Psoas muscle (tissue), 8 donors: ENCODE results near the gene MUC6. TPM values are rescaled to one million over a fixed set of nuclear protein-coding genes. Genes with fewer than 3 reads are reported as not detected.
A peak's percentile ranks its signal among the peaks of the same experiment; 100 is the strongest.

Experiments used
- ATAC-seq, 4 donors: fragments of 200-7000 bp; cut with Tn5 transposase; one replicate each; pipeline ENCODE4 v1.9.1; 2020; ENCODE audit warnings: moderate library complexity in 3 of 4, mild to moderate bottlenecking in 2 of 4
- DNase-seq, 2 donors: peaks; one replicate each; pipeline ENCODE4 v3.0.0-alpha.2; 2020
- H3K27ac ChIP-seq: fragments of 200-600 bp; one replicate; pipeline ENCODE4 v1.8.0; 2022
- H3K27me3 ChIP-seq, 3 donors: fragments of 200-600 bp in 1 of 3; one replicate each; pipeline versions ENCODE4 v1.6.1 to v1.8.0; 2013 to 2022; ENCODE audit warnings: low read length in 2 of 3, mild to moderate bottlenecking in 2 of 3, moderate library complexity in 1 of 3; ENCODE audit not compliant: insufficient read depth in 3 of 3
- H3K36me3 ChIP-seq, 2 donors: fragments of 200-600 bp in 1 of 2; one replicate each; pipeline versions ENCODE4 v1.6.1 to v1.8.0; 2013 to 2022; ENCODE audit warnings: low read depth in 1 of 2, mild to moderate bottlenecking in 1 of 2, moderate library complexity in 1 of 2; ENCODE audit not compliant: insufficient read depth in 1 of 2
- H3K4me1 ChIP-seq: fragments of 200-600 bp; one replicate; pipeline ENCODE4 v1.8.0; 2022
- H3K4me3 ChIP-seq: fragments of 200-600 bp; one replicate; pipeline ENCODE4 v1.8.0; 2022; ENCODE audit warnings: mild to moderate bottlenecking
- H3K9me3 ChIP-seq: fragments of 200-600 bp; one replicate; pipeline ENCODE4 v1.8.0; 2022
- CTCF ChIP-seq: fragments of 200-600 bp; IDR thresholded peaks from one replicate; pipeline ENCODE4 v1.8.0; 2022; ENCODE audit warnings: antibody characterized with exemption
- WGBS, 3 donors: extraction: QIAGEN DNeasy Blood & Tissue Kit; methylation state at CpG; one replicate each; pipeline versions ENCODE4 v1.1.6 to v1.1.7; 2013; 5-methylcytosine and 5-hydroxymethylcytosine counted together
- intact Hi-C, 2 donors: fragments of 100-400 bp; cut with DNase I; formaldehyde crosslinking; loops; one replicate each; pipeline versions ENCODE4 v1.11.0 to v1.14.2; 2022
- polyA plus RNA-seq, 3 donors: library from polyadenylated mRNA; stranded (reverse); fragments of 200-250 nt; gene quantifications; one replicate each; pipeline ENCODE4 v1.2.3, GENCODE V29; 2013
- total RNA-seq, 4 donors: library from RNA; stranded (reverse); fragmentation: NEBNext Ultra II Directional in 2 of 4; extraction: Animal tissue kit (Norgen Biotek cat#: 25700) in 2 of 4; gene quantifications; one replicate each; pipeline versions ENCODE4 v1.2.1 to v1.2.4, GENCODE V29; 2021 to 2023
- donor health status: healthy with polysubstance abuse.
- donor health status: DM: no; HTN: no; CAD: no; lungs with moderate emphysema.
- donor health status: Bipolar disorder and iron deficiency.
- donor health status: healthy.
- donor health status: DM: yes; HTN: yes; CAD: no.
- donor health status: DM: no; HTN: no; CAD: no.
- donor health status: DM: no; HTN: no; CAD: no.
- donor health status: DM: yes; HTN: yes; CAD: no.

MUC6 gene
- total and polyA plus RNA-seq, 7 donors: under 0.01 to 0.04 (median 0.01) TPM; not detected in 4

DNA sequence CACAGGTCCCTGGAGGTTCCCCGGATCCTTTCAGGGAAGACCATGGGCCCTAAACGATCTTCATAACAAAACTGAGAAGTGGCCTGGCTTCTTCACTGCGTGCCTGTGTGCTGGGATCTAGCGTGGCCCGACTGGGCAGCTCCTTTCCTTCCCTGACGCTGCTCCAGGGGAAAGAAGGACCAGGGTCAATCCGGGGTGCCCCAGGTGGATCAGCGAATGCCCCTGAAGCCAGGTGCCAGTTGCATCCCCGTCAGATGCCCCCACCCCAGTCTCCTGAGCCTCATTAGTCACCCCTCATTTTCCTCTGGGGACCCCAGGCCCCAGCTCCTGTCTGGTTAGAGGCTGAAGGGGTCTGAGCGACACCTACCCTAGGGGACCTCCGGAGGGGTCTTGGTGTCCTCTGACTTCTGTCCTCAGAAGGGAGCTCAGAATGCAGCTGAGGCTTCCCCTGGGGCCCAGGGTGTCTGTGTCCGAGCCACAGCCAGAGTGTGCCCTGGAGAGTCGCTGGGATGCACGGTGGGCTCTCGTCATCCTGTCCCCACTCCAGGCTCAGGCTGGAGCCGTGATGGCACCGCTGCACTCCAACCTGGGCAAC, 18.7 kb upstream of the MUC6 start:
- WGBS, 3 donors: 81 to 85% (median 84%) methylated on average over 17 of the region's 17 CpGs
- Histone ChIP-seq H3K4me1 (no peaks in the 10 kb centered on the region), H3K36me3 (no peaks in the 10 kb centered on the region), H3K27me3 (peaks cover 0 to 21% (median 9%) of the 10 kb centered on the region in 3 donors), H3K9me3 (no peaks in the 10 kb centered on the region), H3K4me3 (no peak overlapping the region), H3K27ac (no peak overlapping the region)
- ATAC-seq: no peak
- peak; percentile 9 to 36 for DNase-seq
- TF ChIP-seq CTCF: no peak
- intact Hi-C loops: no loop called here

DNA sequence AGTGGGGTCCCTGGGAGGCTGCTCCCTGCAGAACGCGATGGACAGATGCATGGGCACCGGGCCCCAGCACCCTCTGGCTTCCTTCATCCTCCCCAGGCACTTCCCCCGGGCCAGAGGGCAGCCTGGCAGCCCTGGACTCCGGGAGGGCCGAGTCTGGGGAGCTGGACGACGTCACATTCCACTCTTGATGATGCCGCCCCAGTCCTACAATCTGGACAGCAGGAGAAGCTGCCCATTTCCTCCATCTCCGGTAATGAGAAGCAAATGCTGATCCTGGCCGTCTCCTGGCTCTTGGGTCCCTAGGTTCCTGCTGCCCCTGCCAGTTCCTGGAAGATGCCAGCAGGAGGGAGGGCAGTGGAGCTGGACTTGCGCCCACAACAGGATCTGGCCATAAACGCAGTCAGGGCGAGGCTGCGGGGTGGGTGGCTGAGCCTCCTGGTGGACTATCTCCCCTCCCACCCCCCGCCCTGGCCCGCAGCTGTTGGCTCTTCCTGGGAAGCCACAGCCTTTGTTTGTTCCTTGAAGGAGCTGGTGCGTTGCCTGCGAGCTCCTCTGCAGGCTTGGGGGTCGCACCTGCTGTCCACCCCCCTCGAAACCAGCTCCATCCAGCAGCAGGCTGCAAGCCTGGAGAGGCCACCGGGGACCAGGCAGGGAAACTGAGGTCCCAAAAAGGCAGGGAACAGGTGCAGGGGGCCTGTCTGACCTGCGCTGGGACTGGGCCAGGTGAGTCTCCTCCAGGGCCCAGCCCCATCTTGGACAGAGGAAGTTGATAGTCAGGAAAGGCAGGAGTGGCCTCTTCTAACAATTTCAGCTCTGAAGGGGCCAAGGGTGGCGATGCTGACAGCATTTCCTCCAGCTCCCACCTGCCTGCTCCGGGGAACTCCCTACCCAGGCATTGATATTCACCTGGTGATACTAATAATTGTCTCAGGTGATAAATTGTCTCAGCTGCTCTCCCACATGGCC, 17.9 kb upstream of the MUC6 start:
- H3K36me3 ChIP-seq: no peaks in the 10 kb centered on the region
- H3K4me1 ChIP-seq: no peaks in the 10 kb centered on the region
- 22 to 28% (median 25%) methylated on average over 25 of the region's 25 CpGs for WGBS, 3 donors
- intact Hi-C loops: loop anchor here (5.0 kb wide), 2 partner anchors 77 to 127 kb away; partner anchors contain the start of gene AP2A2 (in 2 of the 2)
- H3K4me3 ChIP-seq: no peak overlapping the region
- no peak for TF ChIP-seq CTCF
- no peak for ATAC-seq
- no peaks in the 10 kb centered on the region for H3K9me3 ChIP-seq
- DNase-seq: peak; percentile 8 to 39
- H3K27ac ChIP-seq: no peak overlapping the region
- peaks cover 0 to 26% (median 9%) of the 10 kb centered on the region in 3 donors for H3K27me3 ChIP-seq

DNA sequence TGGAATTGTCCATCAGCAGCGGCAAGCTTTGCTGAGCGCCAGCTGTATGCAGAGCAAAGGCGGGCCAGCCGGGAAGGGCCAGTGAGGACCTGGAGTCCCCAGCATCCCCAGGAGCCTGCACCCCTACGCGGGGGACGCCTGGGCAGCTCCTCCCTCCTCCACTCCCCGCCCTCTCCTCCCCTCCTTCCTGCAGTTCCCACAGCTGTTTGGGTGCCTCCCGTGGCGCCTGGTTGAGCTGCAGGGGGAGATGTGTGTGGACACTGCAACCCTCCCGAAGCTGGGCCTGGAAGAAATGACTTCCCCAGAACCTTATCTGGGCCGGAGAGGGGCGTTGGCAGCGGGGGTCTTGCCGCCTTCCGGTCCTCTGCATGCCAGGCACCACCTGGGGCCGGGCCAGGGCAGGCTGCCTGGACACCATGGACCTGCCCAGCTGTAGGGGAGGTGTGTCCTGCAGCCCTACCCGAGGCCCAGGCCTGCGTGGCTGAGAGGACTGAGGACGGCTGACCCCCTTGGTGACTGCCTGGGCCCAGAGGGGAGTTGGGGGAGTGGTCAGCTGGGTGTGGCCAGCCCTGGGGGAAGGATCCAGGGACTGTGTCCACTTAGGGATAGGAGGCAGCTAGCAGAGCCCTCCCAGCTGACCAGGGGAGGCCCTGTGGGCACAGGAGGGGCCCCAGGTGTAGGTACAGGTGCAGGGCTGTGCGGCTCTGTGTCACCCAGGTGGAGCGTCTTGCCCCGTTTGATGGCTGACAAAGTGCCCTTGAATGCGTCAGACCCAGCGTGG, 16.8 kb upstream of the MUC6 start:
- WGBS, 3 donors: 45 to 66% (median 55%) methylated on average over 22 to 25 of the region's 25 CpGs
- no peaks in the 10 kb centered on the region for H3K4me1 ChIP-seq
- no peak for TF ChIP-seq CTCF

DNA sequence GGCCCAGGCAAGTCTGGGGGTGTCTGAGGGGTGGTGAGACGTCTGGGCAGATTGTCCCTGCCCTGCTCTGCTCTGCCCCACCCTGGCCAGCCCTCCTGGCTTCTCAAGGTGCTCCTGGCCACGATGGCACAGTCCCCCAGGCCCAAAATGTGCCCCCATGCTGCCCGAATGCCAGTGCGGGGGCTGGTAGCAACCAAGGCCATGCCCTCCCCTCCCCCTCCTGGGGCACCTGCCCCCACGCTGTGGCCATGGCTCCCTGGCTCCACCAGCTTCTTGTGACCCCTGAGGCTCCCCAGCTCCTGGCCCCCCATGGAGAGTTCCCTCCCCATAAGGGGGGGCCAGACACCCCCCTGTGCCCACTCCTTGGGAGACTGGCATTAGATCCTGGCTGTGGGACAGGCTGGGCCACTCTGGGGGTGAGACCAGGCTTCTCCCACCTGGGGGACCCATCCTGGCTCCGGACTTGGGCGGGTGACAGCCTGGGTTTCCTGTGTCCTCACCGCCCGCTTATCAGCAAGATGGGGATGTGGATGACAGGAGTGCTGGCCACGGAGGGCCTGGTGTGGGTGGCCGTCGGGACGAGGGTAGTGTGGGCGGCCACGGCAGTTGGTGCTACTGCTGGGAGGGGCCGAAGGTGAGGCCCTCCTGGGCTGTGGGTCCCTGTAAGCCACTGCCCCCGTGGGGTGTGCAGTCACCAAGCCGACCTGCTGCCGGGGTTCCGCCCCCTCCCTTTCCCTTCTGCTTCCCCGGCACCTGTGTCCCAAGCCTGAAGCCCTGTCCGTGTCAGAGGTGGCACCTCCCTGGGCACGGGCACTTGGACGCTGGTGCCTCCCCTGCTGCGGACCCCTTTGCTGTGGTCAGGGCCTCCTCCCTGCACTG, 15.9 kb upstream of the MUC6 start:
- DNase-seq: peak; percentile 11 to 35
- WGBS, 3 donors: 79 to 84% (median 81%) methylated on average over 19 to 25 of the region's 25 CpGs
- no peaks in the 10 kb centered on the region for H3K4me1 ChIP-seq
- no peak for ATAC-seq
- peaks cover 0 to 33% (median 15%) of the 10 kb centered on the region in 3 donors for H3K27me3 ChIP-seq
- no peaks in the 10 kb centered on the region for H3K36me3 ChIP-seq
- H3K9me3 ChIP-seq: no peaks in the 10 kb centered on the region
- no peak overlapping the region for H3K27ac ChIP-seq
- H3K4me3 ChIP-seq: no peak overlapping the region
- intact Hi-C loops: loop anchor here (5.0 kb wide), 2 partner anchors 75 to 125 kb away; partner anchors contain the start of gene AP2A2 (in 2 of the 2)
- no peak for TF ChIP-seq CTCF

More for the DNA sequence above, 16.8 kb upstream of the MUC6 start:
- intact Hi-C loops: loop anchor here (5.0 kb wide), 2 partner anchors 76 to 126 kb away; partner anchors contain the start of gene AP2A2 (in 2 of the 2)
- Histone ChIP-seq H3K4me3 (no peak overlapping the region), H3K36me3 (no peaks in the 10 kb centered on the region), H3K27ac (no peak overlapping the region), H3K9me3 (no peaks in the 10 kb centered on the region), H3K27me3 (peaks cover 0 to 33% (median 11%) of the 10 kb centered on the region in 3 donors)
- DNase-seq (peak; percentile 8 to 44), ATAC-seq (no peak)
